Gastroesophageal sphincter (tissue), 3 donors: ENCODE data around the gene ATP5F1D.

Experiments used
- CTCF ChIP-seq, 4 experiments: fragments of 200-600 bp in 2 of 4; fragments of 450-650 bp in 2 of 4; sonication (generic) in 1 of 4; IDR thresholded peaks; one replicate each; pipeline ENCODE4 v1.5.1; 2017 to 2019; ENCODE audit warnings: antibody characterized with exemption in 4 of 4, mild to moderate bottlenecking in 2 of 4, moderate library complexity in 2 of 4
- POLR2AphosphoS5 ChIP-seq: sonication (generic); formaldehyde crosslinking; IDR thresholded peaks from one replicate; pipeline ENCODE4 v1.6.1; 2017; ENCODE audit warnings: antibody characterized with exemption

GRCh38 chr19:1278713-1279660 is 37.4 kb downstream of the ATP5F1D start:
- TF ChIP-seq CTCF (IDR thresholded peaks at IDR 0.05) (no peak), POLR2AphosphoS5 (no peak)
